ENCODE data around the gene DNAH9.

The DNAH9 gene

GRCh38 chr17:12007466-12007865 is 409.2 kb downstream of the DNAH9 start:
- FAIRE-seq, result no peak
- DNase-seq (ENCODE audit: extremely low spot score, insufficient read length, low read depth), result no peak
